Activated T-cell treated with anti-CD3 and anti-CD28 coated beads for 4 hours (primary cell): ENCODE results near the gene BTF3L4.

ENCODE experiments used
- DNase-seq: peaks from one replicate; pipeline ENCODE4 v3.0.0-alpha.2; 2020

The BTF3L4 gene

DNA sequence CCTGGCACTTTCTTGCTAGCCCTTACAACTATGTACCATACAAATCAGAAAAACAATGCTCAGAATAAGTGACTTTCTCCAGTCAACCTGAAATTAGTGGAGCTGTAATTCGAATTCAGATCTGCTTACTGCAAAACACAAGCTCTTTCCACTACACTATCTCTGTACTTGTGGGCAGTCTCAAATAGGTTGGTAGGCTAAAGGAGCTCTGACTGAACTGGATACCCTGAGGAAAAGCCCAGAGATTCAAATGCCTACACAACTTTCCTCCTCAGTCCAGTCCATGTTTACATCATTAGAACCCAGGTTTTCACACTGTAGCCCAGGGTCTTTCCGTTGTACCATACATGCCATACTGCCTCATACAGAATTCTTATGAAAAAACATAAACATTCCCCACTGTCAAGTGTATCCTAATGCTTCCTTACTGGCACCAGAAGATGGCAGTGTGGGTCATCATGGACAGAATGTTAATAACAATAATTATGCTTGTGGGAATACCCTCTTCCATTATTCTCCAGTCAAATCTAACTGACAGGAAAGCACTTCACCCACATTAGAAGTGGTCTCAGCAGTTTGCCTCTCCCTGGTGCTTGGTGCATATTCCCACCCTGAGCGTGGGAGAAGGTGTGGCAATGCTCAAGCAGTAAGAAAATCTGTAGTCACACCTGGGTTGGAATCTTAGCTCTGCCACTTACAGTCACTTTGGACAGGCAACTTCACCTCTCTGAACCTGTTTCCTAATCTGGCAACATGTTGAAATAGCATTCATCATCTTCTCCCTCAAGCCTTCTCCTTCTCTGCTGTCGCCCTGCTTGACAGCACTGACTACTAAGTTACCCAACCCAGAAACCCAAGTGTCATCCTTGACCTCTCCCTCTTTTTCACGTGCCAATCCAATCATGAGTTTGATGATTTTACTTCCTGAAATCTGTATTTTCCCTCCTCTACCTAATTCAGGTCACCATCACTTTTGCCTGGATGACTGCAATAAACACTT lies 71.4 kb downstream of the BTF3L4 start:
- DNase-seq, result no peak

DNA sequence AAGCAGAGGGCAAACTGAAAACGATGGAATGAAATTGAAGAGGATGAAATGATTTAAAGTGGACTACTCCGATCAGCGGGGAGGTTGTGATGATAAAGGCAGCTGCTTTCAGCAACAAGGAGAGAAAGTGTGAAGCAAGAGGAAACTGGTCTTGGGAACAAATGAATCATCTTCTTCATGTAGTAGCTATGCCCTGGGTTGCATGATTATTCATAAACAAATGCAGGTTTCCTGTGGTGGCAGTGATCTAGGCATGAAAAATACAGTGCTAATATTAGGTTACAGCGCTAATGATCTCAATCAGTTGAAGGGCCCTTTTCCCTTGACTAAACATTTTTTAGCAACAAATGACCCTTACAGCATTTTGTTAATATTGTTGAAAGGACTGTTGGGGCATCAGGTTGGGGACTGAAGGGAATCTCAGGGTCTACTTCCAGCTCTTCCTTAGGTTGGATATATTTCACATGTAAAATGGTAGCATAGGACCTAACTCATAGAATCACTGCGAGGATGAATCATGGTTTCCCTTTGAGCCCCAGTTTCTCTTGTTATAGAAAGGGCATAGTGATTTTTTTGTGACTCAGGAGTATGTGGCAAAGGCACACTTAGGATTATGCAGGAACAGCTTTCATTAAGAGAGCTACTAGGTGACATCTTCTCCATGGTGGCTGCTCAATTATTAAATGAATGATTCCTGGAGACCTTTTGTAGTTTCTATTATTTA lies 83.9 kb downstream of the BTF3L4 start:
- peak; percentile 18 for DNase-seq
